Progenitor cell of endocrine pancreas (in vitro differentiated cells): ENCODE results near the gene SLC27A5. TPM values are rescaled to one million over a fixed set of nuclear protein-coding genes. Genes with fewer than 3 reads are reported as not detected.

ENCODE experiments used
- DNase-seq: peaks from one replicate; pipeline ENCODE4 v3.0.0; 2021; ENCODE audit warnings: low spot score; ENCODE audit not compliant: unreplicated experiment
- H3K27ac Mint-ChIP-seq: 2 replicates; pipeline ENCODE4 v1.8.0; 2021; ENCODE audit warnings: mild to moderate bottlenecking, moderate library complexity, mixed read lengths
- H3K27me3 Mint-ChIP-seq: 2 replicates; pipeline ENCODE4 v1.8.0; 2021; ENCODE audit warnings: mixed read lengths
- H3K36me3 Mint-ChIP-seq: 2 replicates; pipeline ENCODE4 v1.8.0; 2022; ENCODE audit warnings: mixed read lengths; ENCODE audit not compliant: insufficient read depth
- H3K4me1 Mint-ChIP-seq: 2 replicates; pipeline ENCODE4 v1.8.0; 2021; ENCODE audit warnings: low read depth, mixed read lengths
- H3K4me3 Mint-ChIP-seq: 2 replicates; pipeline ENCODE4 v1.8.0; 2021; ENCODE audit warnings: low read depth, mild to moderate bottlenecking, moderate library complexity, mixed read lengths
- H3K9me3 Mint-ChIP-seq: 2 replicates; pipeline ENCODE4 v1.8.0; 2021; ENCODE audit warnings: low read depth, mixed read lengths
- CTCF ChIP-seq: fragments of 200-600 bp; sonication (generic); IDR thresholded peaks from one replicate; pipeline ENCODE4 v1.5.0; 2021; ENCODE audit warnings: antibody characterized with exemption, mild to moderate bottlenecking; ENCODE audit not compliant: unreplicated experiment
- total RNA-seq: library from RNA; stranded (reverse); gene quantifications from 2 replicates; pipeline ENCODE4 v1.2.1, GENCODE V29; 2021

The SLC27A5 gene
- total RNA-seq, 1 donor from 2014 or later, result 9.9 TPM

- Mint-ChIP-seq H3K27me3 (no peaks in the 10 kb centered on the region), H3K9me3 (no peaks in the 10 kb centered on the region), H3K27ac (peak overlapping the region; percentile 41), H3K4me3 (no peak overlapping the region), H3K36me3 (peaks cover 9% of the 10 kb centered on the region), H3K4me1 (peaks cover 4% of the 10 kb centered on the region)
- no peak for TF ChIP-seq CTCF
- no peak for DNase-seq
Measured at GRCh38 chr19:58460039-58460438, 51.8 kb downstream of the SLC27A5 start.

- DNase-seq, result no peak
- H3K27ac Mint-ChIP-seq, result no peak overlapping the region
- H3K4me1 Mint-ChIP-seq, result peaks cover 5% of the 10 kb centered on the region
- H3K36me3 Mint-ChIP-seq, result peaks cover 11% of the 10 kb centered on the region
- no peaks in the 10 kb centered on the region for H3K27me3 Mint-ChIP-seq
- no peak for TF ChIP-seq CTCF
- H3K4me3 Mint-ChIP-seq, result no peak overlapping the region
- no peaks in the 10 kb centered on the region for H3K9me3 Mint-ChIP-seq
Measured at GRCh38 chr19:58456111-58456510, 55.7 kb downstream of the SLC27A5 start.

- Mint-ChIP-seq H3K4me3 (no peak overlapping the region), H3K36me3 (peaks cover 11% of the 10 kb centered on the region), H3K27ac (no peak overlapping the region), H3K9me3 (no peaks in the 10 kb centered on the region), H3K4me1 (peaks cover 8% of the 10 kb centered on the region), H3K27me3 (peaks cover 4% of the 10 kb centered on the region)
- no peak for DNase-seq
- TF ChIP-seq CTCF, result no peak
Measured at GRCh38 chr19:58455306-58455705, 56.5 kb downstream of the SLC27A5 start.

GRCh38 chr19:58453743-58454142 is 58.0 kb downstream of the SLC27A5 start:
- no peak for DNase-seq
- Mint-ChIP-seq H3K4me1 (peaks cover 8% of the 10 kb centered on the region), H3K9me3 (no peaks in the 10 kb centered on the region), H3K27me3 (peaks cover 13% of the 10 kb centered on the region), H3K27ac (no peak overlapping the region), H3K36me3 (peaks cover 10% of the 10 kb centered on the region), H3K4me3 (peak overlapping the region; percentile 26)
- no peak for TF ChIP-seq CTCF

- peaks cover 8% of the 10 kb centered on the region for H3K4me1 Mint-ChIP-seq
- peaks cover 4% of the 10 kb centered on the region for H3K36me3 Mint-ChIP-seq
- peak within 1 kb of the TSS; percentile 94 for H3K27ac Mint-ChIP-seq
- H3K9me3 Mint-ChIP-seq, result peaks cover 8% of the 10 kb centered on the region
- H3K4me3 Mint-ChIP-seq, result peak within 1 kb of the TSS; percentile 90
- DNase-seq, result peak; percentile 93
- TF ChIP-seq CTCF, result no peak
- H3K27me3 Mint-ChIP-seq, result peaks cover 23% of the 10 kb centered on the region
Measured at GRCh38 chr19:58451358-58452101, 60.3 kb downstream of the SLC27A5 start, which contains the start of gene ZNF324B. TSS of gene ZNF324B (plus strand) at chr19:58451622. CDS start at chr19:58453702, 2,080 bp downstream.
